IPS-15b (cell line): Measurements from ENCODE around the gene RALGPS1.

ENCODE experiments used
- H3K27me3 ChIP-seq: one replicate; pipeline ENCODE4 v1.6.1; 2013; ENCODE audit warnings: low read length; ENCODE audit not compliant: control insufficient read depth, insufficient read depth
- H3K36me3 ChIP-seq: one replicate; pipeline ENCODE4 v1.6.1; 2013; ENCODE audit warnings: low read length; ENCODE audit not compliant: control insufficient read depth, insufficient read depth
- H3K4me1 ChIP-seq: one replicate; pipeline ENCODE4 v1.6.1; 2013; ENCODE audit warnings: mild to moderate bottlenecking, low read length; ENCODE audit not compliant: control insufficient read depth, insufficient read depth
- H3K4me3 ChIP-seq: one replicate; pipeline ENCODE4 v1.5.1; 2013; ENCODE audit warnings: low read depth, low read length
- H3K9ac ChIP-seq: one replicate; pipeline ENCODE4 v1.6.1; 2013; ENCODE audit warnings: low read depth, mild to moderate bottlenecking, low read length
- H3K9me3 ChIP-seq: one replicate; pipeline ENCODE4 v1.6.1; 2013; ENCODE audit warnings: mild to moderate bottlenecking, low read length; ENCODE audit not compliant: control insufficient read depth, insufficient read depth

RALGPS1 gene

GRCh38 chr9:127104581-127105311, 190.2 kb downstream of the RALGPS1 start:
- Histone ChIP-seq H3K4me1 (no peaks in the 10 kb centered on the region), H3K36me3 (no peaks in the 10 kb centered on the region), H3K27me3 (no peaks in the 10 kb centered on the region), H3K9ac (no peak overlapping the region), H3K4me3 (no peak overlapping the region), H3K9me3 (no peaks in the 10 kb centered on the region)

DNA sequence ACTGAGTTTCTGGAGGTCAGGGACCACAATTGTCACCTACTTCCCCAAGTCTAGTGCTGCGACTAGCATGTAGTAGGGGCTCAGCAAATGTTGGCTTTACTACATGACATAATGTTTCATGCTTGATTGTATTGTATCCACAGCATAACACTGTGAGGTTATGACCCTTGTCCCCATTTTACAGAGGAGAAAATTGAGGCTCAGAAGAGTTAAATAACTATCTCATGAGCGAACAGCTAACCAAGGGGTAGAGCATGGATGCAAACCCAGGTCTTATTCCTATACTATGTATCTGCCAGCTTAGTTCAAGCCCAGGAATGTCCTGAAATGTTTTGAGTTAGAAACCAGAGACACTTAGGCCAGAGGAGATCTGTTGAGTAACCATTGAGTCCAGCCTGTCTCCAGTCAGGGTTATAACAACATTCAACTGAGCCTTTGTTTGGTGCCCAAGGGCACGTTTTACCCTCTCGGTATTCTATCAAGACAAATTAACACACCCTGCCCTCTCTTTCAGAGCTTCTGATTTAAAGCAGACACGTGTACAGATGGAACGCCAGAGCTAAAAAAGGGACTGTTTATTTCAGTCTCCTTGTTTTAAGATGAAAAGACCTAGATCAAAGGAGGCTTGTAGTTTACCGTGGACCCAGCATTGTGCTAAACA, 191.4 kb downstream of the RALGPS1 start:
- Histone ChIP-seq H3K4me3 (no peak overlapping the region), H3K36me3 (no peaks in the 10 kb centered on the region), H3K4me1 (peaks cover 1% of the 10 kb centered on the region)

GRCh38 chr9:127106466-127106855, 191.9 kb downstream of the RALGPS1 start:
- peaks cover 6% of the 10 kb centered on the region for H3K4me1 ChIP-seq
- H3K4me3 ChIP-seq, result no peak overlapping the region
- no peaks in the 10 kb centered on the region for H3K27me3 ChIP-seq
- no peak overlapping the region for H3K9ac ChIP-seq
- H3K36me3 ChIP-seq, result no peaks in the 10 kb centered on the region
- no peaks in the 10 kb centered on the region for H3K9me3 ChIP-seq

More for the DNA sequence above, 191.4 kb downstream of the RALGPS1 start:
- H3K9me3 ChIP-seq, result no peaks in the 10 kb centered on the region
- H3K9ac ChIP-seq, result no peak overlapping the region
- H3K27me3 ChIP-seq, result no peaks in the 10 kb centered on the region

- H3K36me3 ChIP-seq, result no peaks in the 10 kb centered on the region
- H3K4me3 ChIP-seq, result no peak overlapping the region
- H3K27me3 ChIP-seq, result no peaks in the 10 kb centered on the region
- peaks cover 13% of the 10 kb centered on the region for H3K4me1 ChIP-seq
- no peak overlapping the region for H3K9ac ChIP-seq
- no peaks in the 10 kb centered on the region for H3K9me3 ChIP-seq
Measured at GRCh38 chr9:127107171-127107928, 192.8 kb downstream of the RALGPS1 start.

- Histone ChIP-seq H3K9ac (no peak overlapping the region), H3K9me3 (no peaks in the 10 kb centered on the region), H3K4me1 (peaks cover 21% of the 10 kb centered on the region), H3K4me3 (no peak overlapping the region), H3K36me3 (no peaks in the 10 kb centered on the region), H3K27me3 (no peaks in the 10 kb centered on the region)
Measured at GRCh38 chr9:127107929-127108876, 193.6 kb downstream of the RALGPS1 start.

DNA sequence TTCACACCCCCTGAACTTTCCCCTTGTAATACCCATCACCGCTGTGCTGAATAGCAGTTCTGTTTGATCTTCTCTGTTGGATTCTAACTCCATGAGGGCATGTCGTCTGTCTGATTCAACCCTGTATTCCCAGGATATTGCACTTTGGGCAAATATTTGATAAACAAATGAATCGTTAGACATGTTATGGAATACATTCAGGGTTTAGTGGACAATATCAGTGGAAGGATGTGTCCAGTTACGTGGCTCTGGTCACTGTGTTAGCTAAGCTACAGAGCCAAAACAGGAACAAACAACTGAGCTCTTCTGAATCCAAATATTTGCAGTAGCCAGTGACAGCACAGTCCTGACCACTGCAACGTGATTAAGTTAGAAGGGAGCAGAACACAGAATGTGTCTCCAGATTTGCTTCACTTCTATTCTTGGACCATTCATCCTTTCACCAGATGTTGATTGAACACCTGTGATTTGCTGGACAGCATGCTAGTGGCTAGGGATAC, 194.7 kb downstream of the RALGPS1 start:
- H3K36me3 ChIP-seq, result no peaks in the 10 kb centered on the region
- no peaks in the 10 kb centered on the region for H3K27me3 ChIP-seq
- peaks cover 22% of the 10 kb centered on the region for H3K4me1 ChIP-seq
- no peak overlapping the region for H3K4me3 ChIP-seq
- no peaks in the 10 kb centered on the region for H3K9me3 ChIP-seq
- no peak overlapping the region for H3K9ac ChIP-seq

DNA sequence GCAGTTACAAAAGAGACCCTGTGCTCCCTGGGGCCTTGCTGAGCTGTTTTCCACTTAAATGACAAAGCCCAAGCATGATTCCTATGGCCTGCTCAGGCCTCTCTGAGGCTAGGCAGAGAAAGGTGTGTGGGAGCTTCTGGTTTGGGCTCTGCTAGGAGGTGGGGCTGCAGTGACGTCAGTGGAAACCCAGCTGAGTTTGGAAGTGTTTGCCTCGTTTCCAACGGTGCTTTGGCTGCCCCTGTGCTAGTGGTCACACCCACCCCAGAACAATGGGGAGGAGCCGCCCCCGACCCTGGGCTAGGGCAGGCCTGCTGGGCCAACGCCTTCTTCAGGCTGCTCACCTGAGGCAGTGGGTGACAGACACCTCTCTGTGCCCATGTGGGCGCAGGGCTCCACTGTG, 197.5 kb downstream of the RALGPS1 start:
- Histone ChIP-seq H3K9me3 (no peaks in the 10 kb centered on the region), H3K9ac (no peak overlapping the region), H3K27me3 (no peaks in the 10 kb centered on the region), H3K4me1 (peaks cover 24% of the 10 kb centered on the region), H3K36me3 (peaks cover 3% of the 10 kb centered on the region), H3K4me3 (no peak overlapping the region)

DNA sequence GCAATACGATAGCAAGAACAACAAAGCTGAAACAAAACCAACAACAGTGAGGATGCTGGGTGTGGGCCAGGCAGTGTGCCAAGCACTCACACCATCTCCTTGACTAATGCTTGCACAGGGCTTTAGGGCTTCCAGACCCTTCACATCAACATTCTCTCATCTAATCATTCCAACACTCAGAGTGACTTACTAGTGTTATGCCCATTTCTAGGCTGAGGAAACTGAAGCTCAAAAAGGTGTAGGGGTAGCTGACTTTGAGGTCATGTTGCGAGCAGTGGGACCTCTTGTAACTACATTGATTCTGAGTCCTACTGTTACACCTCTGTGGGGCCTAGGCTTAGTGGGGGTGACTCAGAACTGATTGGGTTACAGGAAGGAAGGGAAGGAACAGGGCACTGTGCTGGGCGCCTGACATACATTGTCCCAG, 198.2 kb downstream of the RALGPS1 start:
- Histone ChIP-seq H3K9me3 (no peaks in the 10 kb centered on the region), H3K4me1 (peaks cover 24% of the 10 kb centered on the region), H3K27me3 (no peaks in the 10 kb centered on the region), H3K9ac (no peak overlapping the region), H3K4me3 (no peak overlapping the region), H3K36me3 (peaks cover 3% of the 10 kb centered on the region)

- Histone ChIP-seq H3K36me3 (peaks cover 3% of the 10 kb centered on the region), H3K4me1 (peaks cover 24% of the 10 kb centered on the region), H3K9ac (no peak overlapping the region), H3K9me3 (no peaks in the 10 kb centered on the region), H3K4me3 (no peak overlapping the region), H3K27me3 (no peaks in the 10 kb centered on the region)
Measured at GRCh38 chr9:127113191-127113972, 198.8 kb downstream of the RALGPS1 start.

DNA sequence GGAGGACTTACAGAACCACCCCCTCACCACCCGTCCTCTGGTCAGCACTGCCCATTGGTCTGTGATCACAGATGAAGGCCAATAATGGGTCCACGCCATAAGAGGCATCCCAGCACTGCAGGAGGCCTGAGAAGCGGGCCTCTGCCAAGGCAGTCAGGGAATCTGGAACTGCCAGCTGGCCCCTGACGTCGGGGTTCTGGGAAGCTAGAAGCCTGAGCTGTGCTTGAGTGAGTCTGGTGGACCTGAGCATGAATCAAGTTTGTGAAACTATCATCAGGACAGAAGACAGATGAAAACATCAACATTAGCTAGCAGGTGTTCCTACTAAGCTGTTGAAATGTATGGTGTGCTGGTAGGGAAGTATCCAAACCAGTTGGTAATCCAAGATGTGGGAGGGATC, 200.0 kb downstream of the RALGPS1 start:
- Histone ChIP-seq H3K9me3 (no peaks in the 10 kb centered on the region), H3K9ac (no peak overlapping the region), H3K4me3 (no peak overlapping the region), H3K27me3 (no peaks in the 10 kb centered on the region), H3K4me1 (peaks cover 24% of the 10 kb centered on the region), H3K36me3 (peaks cover 3% of the 10 kb centered on the region)
